ENCODE measurements around the gene SLC39A11. TPM values are rescaled to one million over a fixed set of nuclear protein-coding genes. Genes with fewer than 3 reads are reported as not detected.
A peak's percentile ranks its signal among the peaks of the same experiment; 100 is the strongest.

The SLC39A11 gene
- total and polyA plus RNA-seq, 2 of the 13 experiments (the other 11 are each of a cell fraction or from before 2014, with no cell fraction given) = 17.2 to 31.5 TPM

- peak; percentile 89 for FAIRE-seq
- Histone ChIP-seq H3K4me1 (ENCODE audit: insufficient read depth, low read length) (peaks cover 13% of the 10 kb centered on the region), H3K36me3 (replicated peaks in 1 of 2; ENCODE audit: control insufficient read depth in 1 of 2, insufficient read depth in 2 of 2, low read length in 2 of 2) (no peaks in the 10 kb centered on the region), H3K9ac (ENCODE audit: insufficient read depth, low read depth, low read length) (no peak overlapping the region), H3K9me3 (ENCODE audit: low read length) (no peaks in the 10 kb centered on the region), H3K27ac (ENCODE audit: extremely low read length, insufficient read depth, low read length) (peak overlapping the region; percentile 10), H3K4me3 (replicated peaks in 1 of 3; ENCODE audit: insufficient read depth in 1 of 3, low read depth in 2 of 3, low read length in 3 of 3) (no peak overlapping the region), H4K20me1 (ENCODE audit: insufficient read depth, low read length) (no peaks in the 10 kb centered on the region), H3K79me2 (ENCODE audit: insufficient read depth, low read length) (no peaks in the 10 kb centered on the region), H2AFZ (ENCODE audit: low read length) (no peak overlapping the region), H3K4me2 (ENCODE audit: low read depth, low read length) (peak overlapping the region; percentile 43), H3K27me3 (ENCODE audit: control insufficient read depth in 1 of 2, insufficient read depth in 2 of 2, low read length in 2 of 2) (no peaks in the 10 kb centered on the region)
- in situ Hi-C loops (cut with HindIII; ENCODE audit: extremely low pct_ligation_motif_present, low pct_unique_long_range_greater_than_20kb) = loop anchor here (25.0 kb wide), 1 partner anchor 425 kb away; no protein-coding TSS in a partner anchor
- BruUV-seq (replicated peaks) = no TSS peak
- CTCF ChIA-PET (ENCODE audit: low intra/inter-chr PET ratio, low total read pairs) = no interaction called here
- POLR2A ChIA-PET = no interaction called here
- peak; percentile 99 for ATAC-seq
- DNase-seq (ENCODE audit: low spot score) = peak; percentile 66
- WGBS (ENCODE audit: low lambda C conversion rate) = 5% methylated on average over 3 of the region's 3 CpGs
- intact Hi-C loops (cut with micrococcal nuclease; ENCODE audit: unreplicated experiment) = no loop called here
- no peak for TF ChIP-seq ZBED4 (CRISPR knock-in tag; IDR thresholded peaks at IDR 0.05; ENCODE audit: borderline replicate concordance)
- TF ChIP-seq KMT2A (CRISPR knock-in tag; IDR thresholded peaks at IDR 0.05) = no peak
- TF ChIP-seq ZNF75D (CRISPR knock-in tag; IDR thresholded peaks at IDR 0.05; ENCODE audit: borderline replicate concordance) = no peak
- 0 out of 2 replicates have a peak, but pooled peaks have one; percentile 8 for TF ChIP-seq NR2F6 (IDR thresholded peaks at IDR 0.05)
- TF ChIP-seq NR2F6 (CRISPR knock-in tag; IDR thresholded peaks at IDR 0.05) = no peak
- TF ChIP-seq SMYD3 (CRISPR knock-in tag; IDR thresholded peaks at IDR 0.05) = no peak
- TF ChIP-seq ZNF282 (IDR thresholded peaks at IDR 0.05; ENCODE audit: partially characterized antibody) = no peak
- TF ChIP-seq MAFK (conservative IDR thresholded peaks at IDR 0.05 in 1 of 2, IDR thresholded peaks at IDR 0.05 in 1 of 2; ENCODE audit: low read length in 2 of 2) = no peak
- no peak for TF ChIP-seq DZIP1 (CRISPR knock-in tag; IDR thresholded peaks at IDR 0.05)
- 0 out of 2 replicates have a peak, but pooled peaks have one; percentile 32 for TF ChIP-seq DPF2 (CRISPR knock-in tag; IDR thresholded peaks at IDR 0.05; ENCODE audit: borderline replicate concordance, low read depth)
- no peak for TF ChIP-seq ZNF883 (CRISPR knock-in tag; IDR thresholded peaks at IDR 0.05; ENCODE audit: not compliant biosample characterization)
- peak; percentile 22; the same call in 1 of the 2 replicates for TF ChIP-seq FOXA3 (CRISPR knock-in tag; IDR thresholded peaks at IDR 0.05)
- no peak for TF ChIP-seq JARID2 (CRISPR knock-in tag; IDR thresholded peaks at IDR 0.05; ENCODE audit: insufficient replicate concordance)
- no peak for TF ChIP-seq GPBP1L1 (CRISPR knock-in tag; IDR thresholded peaks at IDR 0.05)
- no peak for TF ChIP-seq ZNF652 (CRISPR knock-in tag; IDR thresholded peaks at IDR 0.05; ENCODE audit: borderline replicate concordance, low read depth)
- TF ChIP-seq MED1 (CRISPR knock-in tag; IDR thresholded peaks at IDR 0.05) = no peak
These were observed 130.4 kb downstream of the SLC39A11 start for GRCh38 chr17:72962106-72962505.

Measured in HepG2 (cell line).